Osteoblast (primary cell): ENCODE data around the gene NFYA. TPM values are rescaled to one million over a fixed set of nuclear protein-coding genes. Genes with fewer than 3 reads are reported as not detected.

Experiments
- DNase-seq: peaks from one replicate; pipeline ENCODE4 v3.0.0; 2011; ENCODE audit warnings: low spot score, mixed read lengths; ENCODE audit not compliant: insufficient read length; ENCODE audit errors: missing footprints
- H2AFZ ChIP-seq: 2 replicates; pipeline ENCODE4 v1.6.0; 2011; ENCODE audit warnings: mild to moderate bottlenecking, low read length
- H3K27ac ChIP-seq: 2 replicates; pipeline ENCODE4 v1.5.1; 2011; ENCODE audit warnings: mild to moderate bottlenecking, low read depth, low read length, moderate library complexity
- H3K27me3 ChIP-seq: 2 replicates; pipeline ENCODE4 v1.6.0; 2012; ENCODE audit warnings: mild to moderate bottlenecking, control low read depth, inconsistent platforms, low read length, moderate library complexity; ENCODE audit not compliant: insufficient read depth
- H3K36me3 ChIP-seq: 2 replicates; pipeline ENCODE4 v1.5.1; 2011; ENCODE audit warnings: mild to moderate bottlenecking, low read length, control low read depth, moderate library complexity; ENCODE audit not compliant: insufficient read depth
- H3K4me1 ChIP-seq: 2 replicates; pipeline ENCODE4 v1.5.1; 2011; ENCODE audit warnings: mild to moderate bottlenecking, low read length, control low read depth, moderate library complexity; ENCODE audit not compliant: insufficient read depth
- H3K4me2 ChIP-seq: 2 replicates; pipeline ENCODE4 v1.6.0; 2011; ENCODE audit warnings: mild to moderate bottlenecking, low read length; ENCODE audit not compliant: insufficient read depth
- H3K4me3 ChIP-seq: fragments of 200-600 bp; sonication (generic); 3 replicates; pipeline ENCODE4 v1.5.1; 2012; ENCODE audit warnings: mild to moderate bottlenecking, low read length, inconsistent platforms; ENCODE audit not compliant: insufficient read depth
- H3K79me2 ChIP-seq: 2 replicates; pipeline ENCODE4 v1.6.0; 2012; ENCODE audit warnings: mild to moderate bottlenecking, low read length, control low read depth, inconsistent platforms; ENCODE audit not compliant: insufficient read depth
- H3K9me3 ChIP-seq: 2 replicates; pipeline ENCODE4 v1.5.1; 2011; ENCODE audit warnings: low read depth, low read length, control low read depth
- H4K20me1 ChIP-seq: 2 replicates; pipeline ENCODE4 v1.6.0; 2012; ENCODE audit warnings: mild to moderate bottlenecking, low read length, control low read depth; ENCODE audit not compliant: insufficient read depth
- CTCF ChIP-seq: IDR thresholded peaks from 2 replicates; pipeline ENCODE4 v1.5.1; 2011; ENCODE audit warnings: mild to moderate bottlenecking, low read depth, low read length, moderate library complexity; ENCODE audit errors: extremely low read depth
- total RNA-seq: library from RNA; depleted of rRNA; stranded (reverse); fragments of >200 nt; gene quantifications from 2 replicates; pipeline ENCODE4 v1.2.3, GENCODE V29; 2012

The NFYA gene
- total RNA-seq, 1 donor, result 8.0 TPM

GRCh38 chr6:41027799-41028560 is 44.8 kb upstream of the NFYA start:
- Histone ChIP-seq H3K4me3 (peak overlapping the region; percentile 70), H3K4me2 (peak overlapping the region; percentile 90), H2AFZ (peak overlapping the region; percentile 96), H3K27ac (no peak overlapping the region), H3K27me3 (peaks cover 3% of the 10 kb centered on the region), H4K20me1 (no peaks in the 10 kb centered on the region), H3K36me3 (no peaks in the 10 kb centered on the region), H3K4me1 (peaks cover 9% of the 10 kb centered on the region), H3K9me3 (no peaks in the 10 kb centered on the region), H3K79me2 (no peaks in the 10 kb centered on the region)
- TF ChIP-seq CTCF, result peak; percentile 89
- DNase-seq, result peak; percentile 97

DNA sequence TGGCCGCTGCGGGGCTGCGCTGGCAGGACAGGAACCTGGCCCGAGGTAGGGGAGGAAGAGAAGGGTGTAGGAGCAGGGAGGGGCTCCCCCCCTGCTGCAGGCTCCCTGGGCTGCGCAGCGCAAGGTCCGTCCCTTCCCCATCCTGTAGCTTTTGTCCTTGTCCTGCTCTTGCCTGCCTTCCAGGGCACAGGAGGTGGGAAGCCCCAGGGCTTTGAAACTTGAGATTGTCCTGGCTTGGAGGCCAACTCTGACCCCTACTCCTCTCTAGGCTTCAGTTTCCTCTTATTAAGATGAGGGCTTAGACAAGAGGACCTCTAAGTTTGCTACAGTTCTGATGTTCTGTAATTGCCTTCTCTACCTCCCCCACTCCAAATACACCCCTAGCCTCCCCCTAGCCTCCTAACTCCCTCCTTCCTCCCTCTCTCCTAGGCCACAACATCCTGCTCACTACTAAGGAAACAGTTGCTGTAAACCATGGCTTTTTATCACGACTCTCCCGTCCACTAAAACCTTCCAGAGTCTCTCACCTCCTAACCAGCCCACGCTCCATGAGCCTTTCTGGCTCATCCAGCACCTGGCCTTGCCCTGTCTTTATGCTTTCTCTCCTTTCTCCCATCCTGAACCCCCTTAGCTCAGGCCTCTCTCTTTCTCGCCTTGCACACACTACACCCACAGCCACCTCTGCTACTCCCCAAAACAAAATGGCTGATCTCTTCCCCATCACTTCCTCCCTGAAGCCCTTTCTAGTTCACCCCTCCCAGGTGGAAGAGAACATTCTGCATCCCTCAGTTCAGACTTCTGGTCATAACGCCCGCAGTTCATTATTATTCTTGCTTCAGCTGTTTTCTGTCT is 44.0 kb upstream of the NFYA start:
- H3K4me3 ChIP-seq, result peak overlapping the region; percentile 70
- H3K79me2 ChIP-seq, result no peaks in the 10 kb centered on the region
- H3K27me3 ChIP-seq, result peaks cover 3% of the 10 kb centered on the region
- no peaks in the 10 kb centered on the region for H4K20me1 ChIP-seq
- DNase-seq, result peak; percentile 77
- H3K4me1 ChIP-seq, result peaks cover 9% of the 10 kb centered on the region
- no peaks in the 10 kb centered on the region for H3K9me3 ChIP-seq
- no peak for TF ChIP-seq CTCF
- no peaks in the 10 kb centered on the region for H3K36me3 ChIP-seq
- peak overlapping the region; percentile 96 for H2AFZ ChIP-seq
- H3K27ac ChIP-seq, result no peak overlapping the region
- H3K4me2 ChIP-seq, result peak overlapping the region; percentile 90

DNA sequence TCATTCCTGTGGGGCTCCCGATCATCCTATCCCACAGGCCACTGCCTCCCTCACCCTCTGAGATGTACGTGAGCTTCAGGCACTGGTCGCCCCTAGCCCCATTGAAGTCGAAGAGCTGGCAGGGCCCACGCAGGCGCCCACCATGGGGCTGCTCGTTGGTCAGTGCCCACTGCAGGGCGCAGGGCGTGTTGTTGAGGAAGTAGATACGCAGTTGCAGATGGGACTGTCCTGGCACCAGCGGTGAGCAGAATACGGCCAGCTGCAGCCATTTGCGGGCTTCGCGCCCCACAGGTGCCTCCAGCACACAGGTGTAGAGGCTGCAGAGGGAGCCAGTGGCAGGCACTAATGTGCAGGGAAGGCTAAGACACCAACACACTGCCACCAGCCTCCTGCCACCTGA is 39.9 kb upstream of the NFYA start:
- Histone ChIP-seq H3K36me3 (no peaks in the 10 kb centered on the region), H3K4me3 (no peak overlapping the region), H3K27me3 (peaks cover 3% of the 10 kb centered on the region), H3K9me3 (no peaks in the 10 kb centered on the region), H3K27ac (no peak overlapping the region), H2AFZ (no peak overlapping the region), H4K20me1 (no peaks in the 10 kb centered on the region), H3K79me2 (no peaks in the 10 kb centered on the region), H3K4me1 (peaks cover 4% of the 10 kb centered on the region), H3K4me2 (no peak overlapping the region)
- DNase-seq, result peak; percentile 49
- TF ChIP-seq CTCF, result no peak

DNA sequence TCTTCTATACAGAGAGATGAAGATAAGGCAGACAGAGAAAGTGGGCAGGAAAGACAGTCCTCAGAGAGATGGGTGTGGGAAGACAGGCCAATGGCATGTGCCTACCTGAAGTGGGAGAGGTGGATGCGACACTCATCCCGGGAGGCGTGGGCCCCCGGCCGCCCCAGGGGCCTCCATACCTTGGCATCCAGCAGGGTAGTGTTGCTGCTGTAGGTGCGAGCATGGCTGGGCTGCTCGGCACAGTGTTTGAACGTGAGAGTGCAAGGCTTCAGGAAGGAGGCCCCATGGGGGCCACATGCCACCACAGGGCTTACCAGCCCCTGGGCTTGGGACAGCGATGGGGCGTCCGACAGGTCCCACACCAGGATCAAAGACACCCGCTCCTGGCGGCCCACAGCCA is 39.0 kb upstream of the NFYA start:
- no peak overlapping the region for H3K4me3 ChIP-seq
- no peak for DNase-seq
- H3K9me3 ChIP-seq, result no peaks in the 10 kb centered on the region
- no peak overlapping the region for H3K4me2 ChIP-seq
- no peak for TF ChIP-seq CTCF
- H3K4me1 ChIP-seq, result peaks cover 1% of the 10 kb centered on the region
- no peaks in the 10 kb centered on the region for H3K36me3 ChIP-seq
- H3K79me2 ChIP-seq, result no peaks in the 10 kb centered on the region
- no peak overlapping the region for H3K27ac ChIP-seq
- H3K27me3 ChIP-seq, result peaks cover 3% of the 10 kb centered on the region
- H4K20me1 ChIP-seq, result no peaks in the 10 kb centered on the region
- no peak overlapping the region for H2AFZ ChIP-seq
